Measurements from ENCODE around the gene NFATC3. TPM values are rescaled to one million over a fixed set of nuclear protein-coding genes. Genes with fewer than 3 reads are reported as not detected.

Gene NFATC3
- total and polyA plus RNA-seq, 2 of the 8 experiments (the other 6 are each of a cell fraction or from before 2014, with no cell fraction given): 17.6 to 34.5 TPM

- TF ChIP-seq GABPA (IDR thresholded peaks at IDR 0.05; ENCODE audit: borderline replicate concordance, insufficient read depth, low read length): no peak
Measured at GRCh38 chr16:68250951-68251350, 165.8 kb downstream of the NFATC3 start (continued).

All from H1 (cell line).